Measurements from ENCODE around the gene NDUFA7.
A peak's percentile ranks its signal among the peaks of the same experiment; 100 is the strongest.
"Not testable (repeated sequence)": the region's sequence is repeated elsewhere in the genome, so short reads cannot be mapped to it uniquely, and the experiment has no call there.

NDUFA7 gene

DNA sequence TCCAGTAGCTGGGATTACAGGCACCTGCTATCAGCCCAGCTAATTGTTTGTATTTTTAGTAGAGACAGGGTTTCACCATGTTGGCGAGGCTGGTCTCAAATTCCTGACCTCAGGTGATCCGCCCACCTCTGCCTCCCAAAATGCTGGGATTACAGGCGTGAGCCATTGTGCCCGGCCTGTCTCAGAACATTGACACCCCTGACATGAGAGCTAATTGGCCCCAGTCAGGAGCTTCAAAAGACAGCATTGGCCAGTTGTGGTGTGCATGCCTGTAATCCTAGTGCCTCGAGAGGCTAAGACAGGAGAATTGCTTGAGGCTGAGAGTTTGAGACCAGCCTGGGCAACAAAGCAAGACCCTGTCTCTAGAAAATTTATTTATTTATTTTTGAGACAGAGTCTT lies 31.7 kb upstream of the NDUFA7 start:
- CTCF ChIA-PET = interaction anchor here (0.6 to 4.7 kb wide), 28 partner anchors 8 to 745 kb away, joined by 3 to 87 read pairs (median 6); partner anchors contain the start of genes HNRNPM, MARCHF2 and RAB11B
- H3K27ac ChIP-seq (ENCODE audit: extremely low read depth, low read depth, low read length); H3K4me1 ChIP-seq (ENCODE audit: control insufficient read depth, insufficient read depth, low read length); H3K36me3 ChIP-seq (ENCODE audit: control insufficient read depth in 2 of 2, insufficient read depth in 1 of 2, low read length in 2 of 2); H3K4me3 ChIP-seq (ENCODE audit: low read depth, low read length); H3K9me3 ChIP-seq (ENCODE audit: control insufficient read depth, insufficient read depth, low read depth, low read length): not testable (repeated sequence)
- POLR2A ChIA-PET = interaction anchor here (0.6 to 2.6 kb wide), 6 partner anchors 9 to 153 kb away, joined by 3 to 24 read pairs (median 4); partner anchors contain the start of genes NDUFA7, RAB11B and RPS28
- TF ChIP-seq EGR2 (tag by site-specific recombination; IDR thresholded peaks at IDR 0.05; ENCODE audit: low read depth) = peak; percentile 47; the same call in 1 of the 2 replicates
- TF ChIP-seq ZFHX2 (tag by site-specific recombination; conservative IDR thresholded peaks at IDR 0.05) = peak; percentile 48; the same call in 1 of the 2 replicates
- TF ChIP-seq, protein P1, sequence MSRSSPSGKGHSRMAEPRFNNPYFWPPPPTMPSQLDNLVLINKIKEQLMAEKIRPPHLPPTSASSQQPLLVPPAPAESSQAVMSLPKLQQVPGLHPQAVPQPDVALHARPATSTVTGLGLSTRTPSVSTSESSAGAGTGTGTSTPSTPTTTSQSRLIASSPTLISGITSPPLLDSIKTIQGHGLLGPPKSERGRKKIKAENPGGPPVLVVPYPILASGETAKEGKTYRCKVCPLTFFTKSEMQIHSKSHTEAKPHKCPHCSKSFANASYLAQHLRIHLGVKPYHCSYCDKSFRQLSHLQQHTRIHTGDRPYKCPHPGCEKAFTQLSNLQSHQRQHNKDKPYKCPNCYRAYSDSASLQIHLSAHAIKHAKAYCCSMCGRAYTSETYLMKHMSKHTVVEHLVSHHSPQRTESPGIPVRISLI (tag by site-specific recombination; IDR thresholded peaks at IDR 0.05) = 0 out of 2 replicates have a peak, but pooled peaks have one; percentile 6
- peak; percentile 57 for TF ChIP-seq SP2 (tag by site-specific recombination; IDR thresholded peaks at IDR 0.05)
- TF ChIP-seq ZNF121 (tag by site-specific recombination; IDR thresholded peaks at IDR 0.05) = peak; percentile 71

DNA sequence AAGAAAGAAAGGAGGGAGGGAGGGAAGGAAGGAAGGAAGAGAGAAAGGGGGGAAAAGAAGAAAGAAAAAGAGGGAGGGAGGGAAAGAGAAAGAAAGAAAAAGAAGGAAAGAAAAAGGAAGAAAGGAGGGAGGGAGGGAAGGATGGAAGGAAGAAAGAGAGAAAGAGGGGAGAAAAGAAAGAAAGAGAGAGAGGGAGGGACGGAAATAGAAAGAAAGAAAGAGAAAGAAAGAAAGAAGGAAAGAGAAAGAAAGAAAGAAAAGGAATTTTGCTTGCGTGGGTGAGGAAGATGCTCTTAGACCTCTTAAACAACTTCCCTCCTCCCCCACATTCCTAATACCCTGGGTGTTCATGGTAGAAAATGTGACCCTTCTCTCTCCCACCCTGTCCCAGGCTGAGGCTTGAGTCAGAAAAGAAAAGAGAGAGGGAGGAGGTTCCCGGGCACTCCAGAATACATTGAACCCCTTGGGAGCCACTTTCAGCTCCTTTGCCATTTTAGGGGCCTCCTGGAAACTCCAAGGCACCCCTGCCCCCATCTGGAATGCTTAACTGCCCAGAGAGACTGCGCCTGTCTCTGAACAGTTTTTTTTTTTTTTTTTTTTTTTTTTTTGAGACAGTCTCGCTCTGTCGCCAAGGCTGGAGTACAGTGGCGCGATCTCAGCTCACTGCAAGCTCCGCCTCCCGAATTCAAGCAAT lies 31.1 kb upstream of the NDUFA7 start:
- Histone ChIP-seq H3K36me3 (ENCODE audit: control insufficient read depth in 2 of 2, insufficient read depth in 1 of 2, low read length in 2 of 2) (no peaks in the 10 kb centered on the region), H3K9me3 (ENCODE audit: control insufficient read depth, insufficient read depth, low read depth, low read length) (no peaks in the 10 kb centered on the region), H3K4me1 (ENCODE audit: control insufficient read depth, insufficient read depth, low read length) (no peaks in the 10 kb centered on the region), H3K27ac (ENCODE audit: extremely low read depth, low read depth, low read length) (no peak overlapping the region), H3K4me3 (ENCODE audit: low read depth, low read length) (peak overlapping the region; percentile 10; the same call in 1 of the 2 replicates)
- CTCF ChIA-PET = interaction anchor here (0.6 to 4.7 kb wide), 16 partner anchors 10 to 236 kb away, joined by 3 to 87 read pairs (median 5); partner anchors contain the start of gene RAB11B
- POLR2A ChIA-PET = interaction anchor here (0.8 to 2.6 kb wide), 5 partner anchors 10 to 319 kb away, joined by 3 to 24 read pairs (median 6); partner anchors contain the start of gene RAB11B
- no peak for TF ChIP-seq ZNF544 (tag by site-specific recombination; IDR thresholded peaks at IDR 0.05)
- no peak for TF ChIP-seq ZNF132 (tag by site-specific recombination; IDR thresholded peaks at IDR 0.05; ENCODE audit: borderline replicate concordance)
- TF ChIP-seq ZBTB7A (tag by site-specific recombination; IDR thresholded peaks at IDR 0.05; ENCODE audit: low read depth) = no peak
- no peak for TF ChIP-seq ZNF114 (tag by site-specific recombination; IDR thresholded peaks at IDR 0.05)
- no peak for TF ChIP-seq ZBTB1 (tag by site-specific recombination; IDR thresholded peaks at IDR 0.05)
- no peak for TF ChIP-seq ZNF302 (tag by site-specific recombination; IDR thresholded peaks at IDR 0.05; ENCODE audit: low read depth)
- no peak for TF ChIP-seq ZNF112 (tag by site-specific recombination; IDR thresholded peaks at IDR 0.05)
- no peak for TF ChIP-seq ZNF777 (tag by site-specific recombination; IDR thresholded peaks at IDR 0.05; ENCODE audit: borderline replicate concordance)
- TF ChIP-seq KLF16 (tag by site-specific recombination; IDR thresholded peaks at IDR 0.05) = no peak
- no peak for TF ChIP-seq ZNF510 (tag by site-specific recombination; IDR thresholded peaks at IDR 0.05; ENCODE audit: insufficient replicate concordance)
- TF ChIP-seq ZNF23 (tag by site-specific recombination; IDR thresholded peaks at IDR 0.05; ENCODE audit: borderline replicate concordance) = no peak
- TF ChIP-seq, protein P2, sequence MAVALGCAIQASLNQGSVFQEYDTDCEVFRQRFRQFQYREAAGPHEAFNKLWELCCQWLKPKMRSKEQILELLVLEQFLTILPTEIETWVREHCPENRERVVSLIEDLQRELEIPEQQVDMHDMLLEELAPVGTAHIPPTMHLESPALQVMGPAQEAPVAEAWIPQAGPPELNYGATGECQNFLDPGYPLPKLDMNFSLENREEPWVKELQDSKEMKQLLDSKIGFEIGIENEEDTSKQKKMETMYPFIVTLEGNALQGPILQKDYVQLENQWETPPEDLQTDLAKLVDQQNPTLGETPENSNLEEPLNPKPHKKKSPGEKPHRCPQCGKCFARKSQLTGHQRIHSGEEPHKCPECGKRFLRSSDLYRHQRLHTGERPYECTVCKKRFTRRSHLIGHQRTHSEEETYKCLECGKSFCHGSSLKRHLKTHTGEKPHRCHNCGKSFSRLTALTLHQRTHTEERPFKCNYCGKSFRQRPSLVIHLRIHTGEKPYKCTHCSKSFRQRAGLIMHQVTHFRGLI (tag by site-specific recombination; IDR thresholded peaks at IDR 0.05) = no peak
- no peak for TF ChIP-seq ZSCAN30 (tag by site-specific recombination; IDR thresholded peaks at IDR 0.05)
- TF ChIP-seq, protein P1 (tag by site-specific recombination; IDR thresholded peaks at IDR 0.05) = peak; percentile 95
- TF ChIP-seq, protein P3, sequence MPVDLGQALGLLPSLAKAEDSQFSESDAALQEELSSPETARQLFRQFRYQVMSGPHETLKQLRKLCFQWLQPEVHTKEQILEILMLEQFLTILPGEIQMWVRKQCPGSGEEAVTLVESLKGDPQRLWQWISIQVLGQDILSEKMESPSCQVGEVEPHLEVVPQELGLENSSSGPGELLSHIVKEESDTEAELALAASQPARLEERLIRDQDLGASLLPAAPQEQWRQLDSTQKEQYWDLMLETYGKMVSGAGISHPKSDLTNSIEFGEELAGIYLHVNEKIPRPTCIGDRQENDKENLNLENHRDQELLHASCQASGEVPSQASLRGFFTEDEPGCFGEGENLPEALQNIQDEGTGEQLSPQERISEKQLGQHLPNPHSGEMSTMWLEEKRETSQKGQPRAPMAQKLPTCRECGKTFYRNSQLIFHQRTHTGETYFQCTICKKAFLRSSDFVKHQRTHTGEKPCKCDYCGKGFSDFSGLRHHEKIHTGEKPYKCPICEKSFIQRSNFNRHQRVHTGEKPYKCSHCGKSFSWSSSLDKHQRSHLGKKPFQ (tag by site-specific recombination; IDR thresholded peaks at IDR 0.05) = no peak
- no peak for TF ChIP-seq ZNF747 (tag by site-specific recombination; IDR thresholded peaks at IDR 0.05)
- no peak for TF ChIP-seq ZNF664 (tag by site-specific recombination; IDR thresholded peaks at IDR 0.05)
- TF ChIP-seq, protein P4, sequence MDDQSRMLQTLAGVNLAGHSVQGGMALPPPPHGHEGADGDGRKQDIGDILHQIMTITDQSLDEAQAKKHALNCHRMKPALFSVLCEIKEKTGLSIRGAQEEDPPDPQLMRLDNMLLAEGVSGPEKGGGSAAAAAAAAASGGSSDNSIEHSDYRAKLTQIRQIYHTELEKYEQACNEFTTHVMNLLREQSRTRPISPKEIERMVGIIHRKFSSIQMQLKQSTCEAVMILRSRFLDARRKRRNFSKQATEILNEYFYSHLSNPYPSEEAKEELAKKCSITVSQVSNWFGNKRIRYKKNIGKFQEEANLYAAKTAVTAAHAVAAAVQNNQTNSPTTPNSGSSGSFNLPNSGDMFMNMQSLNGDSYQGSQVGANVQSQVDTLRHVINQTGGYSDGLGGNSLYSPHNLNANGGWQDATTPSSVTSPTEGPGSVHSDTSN (CRISPR knock-in tag; IDR thresholded peaks at IDR 0.05) = no peak
- TF ChIP-seq, protein P5, sequence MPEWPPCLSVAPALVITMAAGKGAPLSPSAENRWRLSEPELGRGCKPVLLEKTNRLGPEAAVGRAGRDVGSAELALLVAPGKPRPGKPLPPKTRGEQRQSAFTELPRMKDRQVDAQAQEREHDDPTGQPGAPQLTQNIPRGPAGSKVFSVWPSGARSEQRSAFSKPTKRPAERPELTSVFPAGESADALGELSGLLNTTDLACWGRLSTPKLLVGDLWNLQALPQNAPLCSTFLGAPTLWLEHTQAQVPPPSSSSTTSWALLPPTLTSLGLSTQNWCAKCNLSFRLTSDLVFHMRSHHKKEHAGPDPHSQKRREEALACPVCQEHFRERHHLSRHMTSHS (tag by site-specific recombination; IDR thresholded peaks at IDR 0.05) = no peak
- no peak for TF ChIP-seq ZNF16 (tag by site-specific recombination; IDR thresholded peaks at IDR 0.05; ENCODE audit: low read depth)
- TF ChIP-seq GLIS1 (tag by site-specific recombination; IDR thresholded peaks at IDR 0.05) = no peak
- TF ChIP-seq ZNF423 (tag by site-specific recombination; IDR thresholded peaks at IDR 0.05) = no peak
- TF ChIP-seq ZNF341 (tag by site-specific recombination; IDR thresholded peaks at IDR 0.05; ENCODE audit: low read depth) = no peak
